Measurements from ENCODE around the gene PPP1R13B. TPM values are rescaled to one million over a fixed set of nuclear protein-coding genes. Genes with fewer than 3 reads are reported as not detected.

Gene PPP1R13B
- total and polyA plus RNA-seq, 12 donors, result 21.6 to 124 (median 75.5) TPM

- H3K9me3 ChIP-seq, result no peaks in the 10 kb centered on the region
- 62 to 66% methylated on average over 12 of the region's 12 CpGs for whole genome bisulfite sequencing, 2 donors
- no peaks in the 10 kb centered on the region for H3K27me3 ChIP-seq
- H3K4me3 ChIP-seq, result peak overlapping the region in 9 of 10 donors; percentile 21 to 56 (median 45)
- peak overlapping the region; percentile 51 to 88 (median 76) for H3K27ac ChIP-seq
- no peaks in the 10 kb centered on the region for H3K36me3 ChIP-seq
- DNase-seq (no peak), ATAC-seq (no peak)
- TF ChIP-seq CTCF (IDR thresholded peaks at IDR 0.05), result no peak
- peaks cover 13 to 45% (median 25%) of the 10 kb centered on the region in 9 donors for H3K4me1 ChIP-seq
- intact Hi-C loops (cut with DNase I), result no loop called here
These were observed 25.2 kb upstream of the PPP1R13B start for GRCh38 chr14:103872481-103873113.

- peak; percentile 76 to 85 for DNase-seq
- Histone ChIP-seq H3K36me3 (no peaks in the 10 kb centered on the region), H3K4me1 (peaks cover 13 to 50% (median 27%) of the 10 kb centered on the region in 9 donors), H3K27ac (peak overlapping the region; percentile 51 to 88 (median 76)), H3K4me3 (peak overlapping the region in 9 of 10 donors; percentile 21 to 56 (median 45)), H3K9me3 (no peaks in the 10 kb centered on the region), H3K27me3 (no peaks in the 10 kb centered on the region)
- no peak for TF ChIP-seq CTCF (IDR thresholded peaks at IDR 0.05)
- intact Hi-C loops (cut with DNase I), result no loop called here
- 12 to 16% methylated on average over 50 to 53 of the region's 53 CpGs for WGBS, 2 donors
- ATAC-seq, result peak; percentile 86 to 93 (median 90)
These were observed 24.5 kb upstream of the PPP1R13B start for GRCh38 chr14:103871596-103872480.

GRCh38 chr14:103870891-103871595 is 23.7 kb upstream of the PPP1R13B start:
- H3K4me3 ChIP-seq, result peak overlapping the region in 1 of 10 donors; percentile 56
- 84 to 85% methylated on average over 8 of the region's 8 CpGs for WGBS, 2 donors
- no peak for ATAC-seq
- H3K36me3 ChIP-seq, result no peaks in the 10 kb centered on the region
- no peaks in the 10 kb centered on the region for H3K9me3 ChIP-seq
- peaks cover 13 to 50% (median 27%) of the 10 kb centered on the region in 9 donors for H3K4me1 ChIP-seq
- peak overlapping the region; percentile 51 to 88 (median 76) for H3K27ac ChIP-seq
- no peak for TF ChIP-seq CTCF (IDR thresholded peaks at IDR 0.05)
- intact Hi-C loops (cut with DNase I), result no loop called here
- DNase-seq, result no peak
- H3K27me3 ChIP-seq, result no peaks in the 10 kb centered on the region
